ENCODE data around the gene CCT8L2. TPM values are rescaled to one million over a fixed set of nuclear protein-coding genes. Genes with fewer than 3 reads are reported as not detected.
"Not testable (repeated sequence)": the region's sequence is repeated elsewhere in the genome, so short reads cannot be mapped to it uniquely, and the experiment has no call there.

The CCT8L2 gene
- total RNA-seq, 1 donor from 2014 or later, result not detected

- H3K4me1 Mint-ChIP-seq (ENCODE audit: low read depth); H3K27ac Mint-ChIP-seq; H3K36me3 Mint-ChIP-seq (ENCODE audit: insufficient read depth); DNase-seq (ENCODE audit: low spot score, unreplicated experiment); H3K27me3 Mint-ChIP-seq; H3K4me3 Mint-ChIP-seq (ENCODE audit: low read depth): not testable (repeated sequence)
- peaks cover 10% of the 10 kb centered on the region for H3K9me3 Mint-ChIP-seq (ENCODE audit: low read depth)
Observed at GRCh38 chr22:16555077-16555994, 37.3 kb downstream of the CCT8L2 start.

GRCh38 chr22:16543310-16543709 is 49.3 kb downstream of the CCT8L2 start:
- DNase-seq (ENCODE audit: low spot score, unreplicated experiment); H3K36me3 Mint-ChIP-seq (ENCODE audit: insufficient read depth); H3K27ac Mint-ChIP-seq; H3K9me3 Mint-ChIP-seq (ENCODE audit: low read depth); H3K4me1 Mint-ChIP-seq (ENCODE audit: low read depth); H3K27me3 Mint-ChIP-seq; H3K4me3 Mint-ChIP-seq (ENCODE audit: low read depth): not testable (repeated sequence)

Other genes starting within 250 kb of the CCT8L2 start
- gene XKR3, start 232.6 kb upstream of the CCT8L2 start, total RNA-seq, result not detected in 2 replicates